GM18498 (cell line): ENCODE data around the gene HIGD2A.

Source experiments
- ATAC-seq: cut with Tn5 transposase; IDR thresholded peaks from one replicate; pipeline ENCODE4 v1.9.1; 2021; ENCODE audit warnings: mild to moderate bottlenecking, moderate library complexity; ENCODE audit not compliant: unreplicated experiment

Gene HIGD2A

GRCh38 chr5:176415240-176415951 is 26.8 kb downstream of the HIGD2A start:
- ATAC-seq: no peak

- ATAC-seq: peak; percentile 95
Observed at GRCh38 chr5:176415952-176416924, 27.7 kb downstream of the HIGD2A start, which contains the start of gene CLTB. Gene CLTB (minus strand): TSS chr5:176416539. CDS start chr5:176416363, 176 bp downstream.

GRCh38 chr5:176416965-176417364 is 28.4 kb downstream of the HIGD2A start:
- no peak for ATAC-seq

- ATAC-seq: no peak
Observed at GRCh38 chr5:176418251-176418650, 29.7 kb downstream of the HIGD2A start.

- no peak for ATAC-seq
Observed at GRCh38 chr5:176420086-176420485, 31.5 kb downstream of the HIGD2A start.

- ATAC-seq: no peak
Observed at GRCh38 chr5:176420972-176421544, 32.5 kb downstream of the HIGD2A start.

- no peak for ATAC-seq
Observed at GRCh38 chr5:176424181-176424580, 35.6 kb downstream of the HIGD2A start.

- ATAC-seq: no peak
Observed at GRCh38 chr5:176425138-176425537, 36.6 kb downstream of the HIGD2A start.

- no peak for ATAC-seq
Observed at GRCh38 chr5:176425791-176426190, 37.2 kb downstream of the HIGD2A start.

- ATAC-seq: no peak
Observed at GRCh38 chr5:176426876-176427275, 38.3 kb downstream of the HIGD2A start.

- no peak for ATAC-seq
Observed at GRCh38 chr5:176427971-176428370, 39.4 kb downstream of the HIGD2A start.

- ATAC-seq: no peak
Observed at GRCh38 chr5:176429972-176430371, 41.4 kb downstream of the HIGD2A start.

- ATAC-seq: no peak
Observed at GRCh38 chr5:176432707-176433106, 44.2 kb downstream of the HIGD2A start.

- ATAC-seq: no peak
Observed at GRCh38 chr5:176436656-176437055, 48.1 kb downstream of the HIGD2A start.

GRCh38 chr5:176438959-176439757 is 50.6 kb downstream of the HIGD2A start:
- no peak for ATAC-seq
